Cardiac muscle cell (in vitro differentiated cells and primary cell): ENCODE results near the gene GARS1. TPM values are rescaled to one million over a fixed set of nuclear protein-coding genes. Genes with fewer than 3 reads are reported as not detected.

Experiments
- DNase-seq, 2 donors: peaks; one replicate each; pipeline versions ENCODE4 v3.0.0 to v3.0.0-alpha.2; 2010 to 2017; ENCODE audit warnings: low read depth in 1 of 2, low spot score in 1 of 2
- H3K27ac ChIP-seq: fragments of 200-600 bp; sonication (generic); 2 replicates; pipeline ENCODE4 v1.5.1; 2016
- H3K27me3 ChIP-seq: fragments of 200-600 bp; sonication (generic); 2 replicates; pipeline ENCODE4 v1.6.0; 2016; ENCODE audit warnings: control low read depth
- H3K36me3 ChIP-seq: fragments of 200-600 bp; sonication (generic); 2 replicates; pipeline ENCODE4 v1.5.1; 2016; ENCODE audit warnings: control low read depth
- H3K4me1 ChIP-seq: fragments of 200-600 bp; sonication (generic); 2 replicates; pipeline ENCODE4 v1.8.1; 2017; ENCODE audit warnings: low read depth, mild to moderate bottlenecking, mixed run types
- H3K4me3 ChIP-seq: fragments of 200-600 bp; sonication (generic); 2 replicates; pipeline ENCODE4 v1.5.1; 2016; ENCODE audit warnings: mild to moderate bottlenecking
- H3K9me3 ChIP-seq: fragments of 200-600 bp; sonication (generic); 2 replicates; pipeline ENCODE4 v1.5.1; 2017; ENCODE audit warnings: low read depth, mild to moderate bottlenecking, control low read depth
- CTCF ChIP-seq: IDR thresholded peaks from 2 replicates; pipeline ENCODE4 v1.5.1; 2012; ENCODE audit warnings: low read depth, mild to moderate bottlenecking, low read length
- polyA plus RNA-seq: library from polyadenylated mRNA; unstranded; fragments of >200 nt; fragmentation: Nextera tagmentation; extraction: Ambion mirVana; gene quantifications from 2 replicates; pipeline ENCODE4 v1.2.1, GENCODE V29; 2016
- total RNA-seq: library from RNA; depleted of rRNA; stranded (reverse); fragments of >200 nt; gene quantifications from 2 replicates; pipeline ENCODE4 v1.2.3, GENCODE V29; 2016

GARS1 gene
- total and polyA plus RNA-seq, 2 experiments from 2014 or later = 77.3 to 82.9 TPM

GRCh38 chr7:30616318-30616717 is 21.6 kb downstream of the GARS1 start:
- no peak for DNase-seq
- Histone ChIP-seq H3K27ac (no peak overlapping the region), H3K27me3 (no peaks in the 10 kb centered on the region), H3K4me3 (no peak overlapping the region), H3K4me1 (no peaks in the 10 kb centered on the region), H3K9me3 (no peaks in the 10 kb centered on the region), H3K36me3 (peaks cover 51% of the 10 kb centered on the region)
- no peak for TF ChIP-seq CTCF

DNA sequence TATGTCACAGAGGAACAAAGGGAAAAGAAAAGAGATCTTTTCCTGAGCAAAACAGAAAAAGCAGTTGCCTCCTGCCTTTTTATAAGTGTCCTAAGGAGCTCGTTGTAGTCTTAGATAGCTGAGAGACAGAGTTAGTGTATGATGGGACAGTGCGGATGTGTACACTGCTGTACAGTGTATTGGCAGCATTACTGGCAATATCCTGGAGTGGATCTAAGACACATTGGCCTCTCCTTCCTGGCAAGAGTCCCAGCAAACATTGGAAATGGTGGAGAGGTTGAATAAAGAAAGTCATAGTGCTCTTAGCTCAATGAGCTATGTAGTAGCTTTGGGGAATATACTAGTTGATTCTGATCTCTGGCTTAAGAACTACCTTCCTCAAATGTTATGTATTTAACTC is 22.7 kb downstream of the GARS1 start:
- no peaks in the 10 kb centered on the region for H3K9me3 ChIP-seq
- H3K27me3 ChIP-seq = no peaks in the 10 kb centered on the region
- no peaks in the 10 kb centered on the region for H3K4me1 ChIP-seq
- no peak for TF ChIP-seq CTCF
- DNase-seq = no peak
- no peak overlapping the region for H3K4me3 ChIP-seq
- H3K27ac ChIP-seq = no peak overlapping the region
- H3K36me3 ChIP-seq = peaks cover 52% of the 10 kb centered on the region

GRCh38 chr7:30618080-30618676 is 23.5 kb downstream of the GARS1 start:
- DNase-seq = no peak
- Histone ChIP-seq H3K27me3 (no peaks in the 10 kb centered on the region), H3K4me3 (no peak overlapping the region), H3K36me3 (peaks cover 53% of the 10 kb centered on the region), H3K27ac (no peak overlapping the region), H3K9me3 (no peaks in the 10 kb centered on the region), H3K4me1 (no peaks in the 10 kb centered on the region)
- TF ChIP-seq CTCF = no peak

DNA sequence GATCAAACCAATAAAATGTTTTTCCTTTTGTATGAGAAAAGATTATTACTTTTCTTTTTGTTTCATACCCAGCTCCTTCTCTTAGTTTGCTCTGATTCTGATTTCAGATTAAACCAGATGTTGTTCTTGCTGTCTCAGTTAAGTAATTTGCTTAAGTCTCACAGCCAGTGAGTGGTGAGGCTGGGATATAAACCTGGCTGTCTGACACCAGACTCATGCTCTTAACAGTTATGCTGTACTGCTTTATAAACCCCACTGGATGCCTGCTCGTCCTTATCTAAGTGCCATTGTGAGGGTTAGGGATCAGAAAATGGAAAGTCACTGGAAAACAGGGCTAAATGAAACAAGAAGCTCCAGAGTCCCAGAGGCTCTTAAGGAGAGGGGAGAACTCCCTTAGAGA is 24.3 kb downstream of the GARS1 start:
- peaks cover 57% of the 10 kb centered on the region for H3K36me3 ChIP-seq
- H3K4me3 ChIP-seq = no peak overlapping the region
- no peak overlapping the region for H3K27ac ChIP-seq
- no peaks in the 10 kb centered on the region for H3K9me3 ChIP-seq
- H3K4me1 ChIP-seq = no peaks in the 10 kb centered on the region
- no peak for DNase-seq
- TF ChIP-seq CTCF = no peak
- H3K27me3 ChIP-seq = no peaks in the 10 kb centered on the region

- no peak for TF ChIP-seq CTCF
- peak in 1 of 2 donors; percentile 17 for DNase-seq
- no peaks in the 10 kb centered on the region for H3K4me1 ChIP-seq
- H3K9me3 ChIP-seq = no peaks in the 10 kb centered on the region
- H3K4me3 ChIP-seq = no peak overlapping the region
- peaks cover 81% of the 10 kb centered on the region for H3K36me3 ChIP-seq
- H3K27ac ChIP-seq = no peak overlapping the region
- H3K27me3 ChIP-seq = no peaks in the 10 kb centered on the region
These were observed 30.6 kb downstream of the GARS1 start for GRCh38 chr7:30625283-30625682.

DNA sequence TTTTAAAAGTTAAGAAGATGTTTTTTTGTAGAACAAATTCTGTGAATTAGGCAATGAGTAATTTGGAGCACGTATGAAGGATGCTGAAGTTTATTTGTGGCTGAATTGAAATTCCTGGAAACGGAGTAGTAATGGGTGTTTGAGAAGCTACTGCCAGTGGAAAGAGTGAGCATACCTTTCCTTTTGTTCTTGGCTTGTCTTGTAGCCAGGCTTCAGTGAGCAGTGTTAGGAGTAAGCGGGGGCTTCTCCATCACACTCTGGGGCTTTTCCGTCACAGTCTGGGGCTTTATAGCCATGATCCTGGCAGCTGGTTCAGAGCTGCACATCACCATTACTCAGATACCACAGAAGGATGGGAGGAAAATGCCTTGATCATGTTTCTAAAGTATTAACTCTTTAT is 32.3 kb downstream of the GARS1 start:
- DNase-seq = no peak
- Histone ChIP-seq H3K4me1 (no peaks in the 10 kb centered on the region), H3K27me3 (no peaks in the 10 kb centered on the region), H3K4me3 (no peak overlapping the region), H3K9me3 (no peaks in the 10 kb centered on the region), H3K36me3 (peaks cover 78% of the 10 kb centered on the region), H3K27ac (no peak overlapping the region)
- TF ChIP-seq CTCF = no peak
